ENCODE results near the gene FLOT1. TPM values are rescaled to one million over a fixed set of nuclear protein-coding genes. Genes with fewer than 3 reads are reported as not detected.

Gene FLOT1
- total and polyA plus RNA-seq, 9 of the 15 experiments (the other 6 are each of a cell fraction or from before 2014, with no cell fraction given) = 11.7 to 149 (median 118) TPM

DNA sequence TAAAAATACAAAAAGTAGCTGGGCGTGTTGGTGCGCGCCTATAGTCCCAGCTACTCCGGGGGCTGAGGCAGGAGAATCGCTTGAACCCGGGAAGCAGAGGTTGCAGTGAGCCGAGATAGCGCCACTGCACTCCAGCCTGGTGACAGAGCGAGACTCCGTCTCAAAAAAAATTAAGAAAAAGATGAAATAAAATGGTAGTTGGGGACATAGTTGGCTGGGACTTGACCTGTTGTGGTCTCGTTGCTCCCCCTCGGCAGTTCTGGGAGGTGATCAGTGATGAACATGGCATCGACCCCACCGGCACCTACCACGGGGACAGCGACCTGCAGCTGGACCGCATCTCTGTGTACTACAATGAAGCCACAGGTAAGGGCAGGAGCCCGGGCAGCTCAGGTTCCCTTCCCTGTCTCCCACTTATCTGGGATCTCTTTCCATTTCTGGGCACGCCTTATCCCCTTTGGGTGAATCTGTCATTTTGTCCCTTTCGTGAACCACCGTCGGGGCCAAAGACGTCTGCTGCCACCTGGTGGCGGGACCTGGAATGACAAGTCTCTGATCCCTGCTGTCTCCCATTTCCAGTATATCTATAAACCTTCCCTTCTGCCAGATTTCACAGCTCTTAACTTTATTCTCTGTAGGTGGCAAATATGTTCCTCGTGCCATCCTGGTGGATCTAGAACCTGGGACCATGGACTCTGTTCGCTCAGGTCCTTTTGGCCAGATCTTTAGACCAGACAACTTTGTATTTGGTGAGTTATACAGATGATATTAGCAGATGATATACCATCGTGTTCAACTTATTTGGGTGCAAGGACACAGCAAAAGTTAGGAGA lies 20.0 kb downstream of the FLOT1 start (continued):
- TF ChIP-seq, protein P1, sequence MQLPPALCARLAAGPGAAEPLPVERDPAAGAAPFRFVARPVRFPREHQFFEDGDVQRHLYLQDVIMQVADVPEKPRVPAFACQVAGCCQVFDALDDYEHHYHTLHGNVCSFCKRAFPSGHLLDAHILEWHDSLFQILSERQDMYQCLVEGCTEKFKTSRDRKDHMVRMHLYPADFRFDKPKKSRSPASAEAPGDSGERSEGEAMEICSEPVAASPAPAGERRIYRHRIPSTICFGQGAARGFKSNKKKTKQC (CRISPR knock-in tag; IDR thresholded peaks at IDR 0.05) = 0 out of 2 replicates have a peak, but pooled peaks have one; percentile 45
- TF ChIP-seq HNRNPK (IDR thresholded peaks at IDR 0.05; ENCODE audit: low read depth, low read length, poor library complexity, severe bottlenecking) = no peak
- TF ChIP-seq ZC3H8 (IDR thresholded peaks at IDR 0.05) = no peak
- TF ChIP-seq, protein P2, sequence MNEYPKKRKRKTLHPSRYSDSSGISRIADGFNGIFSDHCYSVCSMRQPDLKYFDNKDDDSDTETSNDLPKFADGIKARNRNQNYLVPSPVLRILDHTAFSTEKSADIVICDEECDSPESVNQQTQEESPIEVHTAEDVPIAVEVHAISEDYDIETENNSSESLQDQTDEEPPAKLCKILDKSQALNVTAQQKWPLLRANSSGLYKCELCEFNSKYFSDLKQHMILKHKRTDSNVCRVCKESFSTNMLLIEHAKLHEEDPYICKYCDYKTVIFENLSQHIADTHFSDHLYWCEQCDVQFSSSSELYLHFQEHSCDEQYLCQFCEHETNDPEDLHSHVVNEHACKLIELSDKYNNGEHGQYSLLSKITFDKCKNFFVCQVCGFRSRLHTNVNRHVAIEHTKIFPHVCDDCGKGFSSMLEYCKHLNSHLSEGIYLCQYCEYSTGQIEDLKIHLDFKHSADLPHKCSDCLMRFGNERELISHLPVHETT (CRISPR knock-in tag; conservative IDR thresholded peaks at IDR 0.05 in 1 of 2, IDR thresholded peaks at IDR 0.05 in 1 of 2) = peak in 1 of 2 experiments; percentile 40; a peak in 1 of 4 replicates
- TF ChIP-seq ZNF263 (CRISPR knock-in tag; IDR thresholded peaks at IDR 0.05; ENCODE audit: borderline replicate concordance) = peak; percentile 66; the same call in 1 of the 2 replicates
- no peak for TF ChIP-seq MAFF (IDR thresholded peaks at IDR 0.05; ENCODE audit: low read length)
- TF ChIP-seq E2F3 (CRISPR knock-in tag; IDR thresholded peaks at IDR 0.05) = no peak
- TF ChIP-seq GTF2A2 (tag; IDR thresholded peaks at IDR 0.05) = no peak
- TF ChIP-seq ELF2 (CRISPR knock-in tag; IDR thresholded peaks at IDR 0.05) = peak; percentile 58; the same call in 1 of the 2 replicates
- TF ChIP-seq PHF8 (IDR thresholded peaks at IDR 0.05; ENCODE audit: borderline replicate concordance, low read length) = no peak
- no peak for TF ChIP-seq KLF10 (CRISPR knock-in tag; IDR thresholded peaks at IDR 0.05)
- TF ChIP-seq MED1 (CRISPR knock-in tag; IDR thresholded peaks at IDR 0.05; ENCODE audit: borderline replicate concordance) = no peak
- TF ChIP-seq XRCC5 (IDR thresholded peaks at IDR 0.05; ENCODE audit: low read depth, low read length) = peak; percentile 90
- TF ChIP-seq MIER1 (IDR thresholded peaks at IDR 0.05; ENCODE audit: low read depth) = no peak
- TF ChIP-seq, protein P3, sequence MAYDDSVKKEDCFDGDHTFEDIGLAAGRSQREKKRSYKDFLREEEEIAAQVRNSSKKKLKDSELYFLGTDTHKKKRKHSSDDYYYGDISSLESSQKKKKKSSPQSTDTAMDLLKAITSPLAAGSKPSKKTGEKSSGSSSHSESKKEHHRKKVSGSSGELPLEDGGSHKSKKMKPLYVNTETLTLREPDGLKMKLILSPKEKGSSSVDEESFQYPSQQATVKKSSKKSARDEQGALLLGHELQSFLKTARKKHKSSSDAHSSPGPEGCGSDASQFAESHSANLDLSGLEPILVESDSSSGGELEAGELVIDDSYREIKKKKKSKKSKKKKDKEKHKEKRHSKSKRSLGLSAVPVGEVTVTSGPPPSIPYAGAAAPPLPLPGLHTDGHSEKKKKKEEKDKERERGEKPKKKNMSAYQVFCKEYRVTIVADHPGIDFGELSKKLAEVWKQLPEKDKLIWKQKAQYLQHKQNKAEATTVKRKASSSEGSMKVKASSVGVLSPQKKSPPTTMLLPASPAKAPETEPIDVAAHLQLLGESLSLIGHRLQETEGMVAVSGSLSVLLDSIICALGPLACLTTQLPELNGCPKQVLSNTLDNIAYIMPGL (CRISPR knock-in tag; IDR thresholded peaks at IDR 0.05) = no peak
- 0 out of 4 replicates have a peak, but pooled peaks of 1 of the 2 experiments have one; percentile 6 for TF ChIP-seq FOXK2 (conservative IDR thresholded peaks at IDR 0.05 in 1 of 2, IDR thresholded peaks at IDR 0.05 in 1 of 2; ENCODE audit: low read depth in 2 of 2)
- peak; percentile 39 for TF ChIP-seq FIP1L1 (IDR thresholded peaks at IDR 0.05; ENCODE audit: low read depth, low read length, poor library complexity, severe bottlenecking)
- no peak for TF ChIP-seq COPS2 (conservative IDR thresholded peaks at IDR 0.05)
- TF ChIP-seq BCOR (IDR thresholded peaks at IDR 0.05) = no peak
- no peak for TF ChIP-seq HMG20A (CRISPR knock-in tag; conservative IDR thresholded peaks at IDR 0.05)
- TF ChIP-seq, protein P4, sequence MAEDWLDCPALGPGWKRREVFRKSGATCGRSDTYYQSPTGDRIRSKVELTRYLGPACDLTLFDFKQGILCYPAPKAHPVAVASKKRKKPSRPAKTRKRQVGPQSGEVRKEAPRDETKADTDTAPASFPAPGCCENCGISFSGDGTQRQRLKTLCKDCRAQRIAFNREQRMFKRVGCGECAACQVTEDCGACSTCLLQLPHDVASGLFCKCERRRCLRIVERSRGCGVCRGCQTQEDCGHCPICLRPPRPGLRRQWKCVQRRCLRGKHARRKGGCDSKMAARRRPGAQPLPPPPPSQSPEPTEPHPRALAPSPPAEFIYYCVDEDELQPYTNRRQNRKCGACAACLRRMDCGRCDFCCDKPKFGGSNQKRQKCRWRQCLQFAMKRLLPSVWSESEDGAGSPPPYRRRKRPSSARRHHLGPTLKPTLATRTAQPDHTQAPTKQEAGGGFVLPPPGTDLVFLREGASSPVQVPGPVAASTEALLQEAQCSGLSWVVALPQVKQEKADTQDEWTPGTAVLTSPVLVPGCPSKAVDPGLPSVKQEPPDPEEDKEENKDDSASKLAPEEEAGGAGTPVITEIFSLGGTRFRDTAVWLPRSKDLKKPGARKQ (CRISPR knock-in tag; IDR thresholded peaks at IDR 0.05) = no peak
- TF ChIP-seq ZNF766 (CRISPR knock-in tag; conservative IDR thresholded peaks at IDR 0.05) = peak; percentile 37; the same call in 1 of the 2 replicates
- no peak for TF ChIP-seq ZNF282 (CRISPR knock-in tag; IDR thresholded peaks at IDR 0.05)
